ENCODE results near the gene AKT1S1. TPM values are rescaled to one million over a fixed set of nuclear protein-coding genes. Genes with fewer than 3 reads are reported as not detected.

Gene AKT1S1
- total RNA-seq, 4 donors from 2014 or later, result 14.4 to 24.6 (median 19.7) TPM

- Histone ChIP-seq H3K4me3 (no peak overlapping the region), H3K9me3 (no peaks in the 10 kb centered on the region), H3K4me1 (no peaks in the 10 kb centered on the region), H3K36me3 (peaks cover 0 to 16% of the 10 kb centered on the region in 2 donors), H3K27ac (no peak overlapping the region), H3K27me3 (no peaks in the 10 kb centered on the region)
- ATAC-seq, result no peak
- no peak for TF ChIP-seq EP300 (IDR thresholded peaks at IDR 0.05)
- no peak for TF ChIP-seq CTCF (IDR thresholded peaks at IDR 0.05)
- TF ChIP-seq POLR2AphosphoS5 (IDR thresholded peaks at IDR 0.05), result no peak
- TF ChIP-seq POLR2A (IDR thresholded peaks at IDR 0.05), result no peak
- WGBS, 2 donors (ENCODE audit: low coverage in 1 of 2), result 81 to 85% methylated on average over 6 of the region's 18 CpGs
Measured at GRCh38 chr19:49844138-49845095, 32.7 kb downstream of the AKT1S1 start.

- WGBS, 2 donors (ENCODE audit: low coverage in 1 of 2), result 80 to 100% methylated on average over 2 of the region's 3 CpGs
- TF ChIP-seq EP300 (IDR thresholded peaks at IDR 0.05) (no peak), CTCF (IDR thresholded peaks at IDR 0.05) (no peak), POLR2AphosphoS5 (IDR thresholded peaks at IDR 0.05) (no peak), POLR2A (IDR thresholded peaks at IDR 0.05) (no peak)
- Histone ChIP-seq H3K27ac (no peak overlapping the region), H3K9me3 (no peaks in the 10 kb centered on the region), H3K4me3 (no peak overlapping the region), H3K4me1 (no peaks in the 10 kb centered on the region), H3K36me3 (peaks cover 0 to 27% of the 10 kb centered on the region in 2 donors), H3K27me3 (no peaks in the 10 kb centered on the region)
- ATAC-seq, result no peak
Measured at GRCh38 chr19:49843265-49843664, 33.9 kb downstream of the AKT1S1 start.

GRCh38 chr19:49840736-49841249, 36.4 kb downstream of the AKT1S1 start:
- Histone ChIP-seq H3K9me3 (no peaks in the 10 kb centered on the region), H3K27me3 (no peaks in the 10 kb centered on the region), H3K36me3 (peaks cover 0 to 52% of the 10 kb centered on the region in 2 donors), H3K4me3 (no peak overlapping the region), H3K27ac (no peak overlapping the region), H3K4me1 (no peaks in the 10 kb centered on the region)
- 81% methylated on average over 9 to 17 of the region's 17 CpGs for WGBS, 2 donors (ENCODE audit: low coverage in 1 of 2)
- no peak for ATAC-seq
- no peak for TF ChIP-seq POLR2A (IDR thresholded peaks at IDR 0.05)
- no peak for TF ChIP-seq POLR2AphosphoS5 (IDR thresholded peaks at IDR 0.05)
- TF ChIP-seq CTCF (IDR thresholded peaks at IDR 0.05), result no peak
- TF ChIP-seq EP300 (IDR thresholded peaks at IDR 0.05), result no peak

- no peaks in the 10 kb centered on the region for H3K4me1 ChIP-seq
- no peak overlapping the region for H3K4me3 ChIP-seq
- no peak for ATAC-seq
- TF ChIP-seq CTCF (IDR thresholded peaks at IDR 0.05) (no peak), POLR2A (IDR thresholded peaks at IDR 0.05) (no peak), POLR2AphosphoS5 (IDR thresholded peaks at IDR 0.05) (no peak)
- H3K36me3 ChIP-seq, result peaks cover 0 to 57% of the 10 kb centered on the region in 2 donors
- no peaks in the 10 kb centered on the region for H3K27me3 ChIP-seq
- WGBS, 2 donors (ENCODE audit: low coverage in 1 of 2), result 77 to 90% methylated on average over 5 to 9 of the region's 11 CpGs
- H3K9me3 ChIP-seq, result no peaks in the 10 kb centered on the region
- no peak overlapping the region for H3K27ac ChIP-seq
Measured at GRCh38 chr19:49840321-49840720, 36.8 kb downstream of the AKT1S1 start.
